Mesenteric fat pad (tissue), 1 donor: ENCODE measurements around the gene ZNF486. TPM values are rescaled to one million over a fixed set of nuclear protein-coding genes. Genes with fewer than 3 reads are reported as not detected.
A peak's percentile ranks its signal among the peaks of the same experiment; 100 is the strongest.
"Not testable (repeated sequence)": the region's sequence is repeated elsewhere in the genome, so short reads cannot be mapped to it uniquely, and the experiment has no call there.

ENCODE experiments used
- DNase-seq: peaks from one replicate; pipeline ENCODE4 v3.0.0-alpha.2; 2020; ENCODE audit warnings: low spot score
- long read RNA-seq: library from polyadenylated mRNA; unstranded; transcript quantifications from one replicate; pipeline ENCODE4 v2.0.0, GENCODE V29; 2020
- total RNA-seq: library from RNA; stranded (reverse); fragmentation: NEBNext Ultra II Directional; extraction: Animal tissue kit (Norgen Biotek cat#: 25700); gene quantifications from one replicate; pipeline ENCODE4 v1.2.1, GENCODE V29; 2021
- donor health status: DM: yes; HTN: yes; CAD: no.

The ZNF486 gene
- 2.9 TPM for total RNA-seq
- long read RNA-seq, partial matches to known transcripts, result 0 of 3 reads
- long read RNA-seq, other reads (novel, unspliced or antisense), result 2 of 3 reads

- DNase-seq, result peak; percentile 94
These were observed at the start of gene ZNF486 for GRCh38 chr19:20167020-20167644. TSS of gene ZNF486 (plus strand) at chr19:20167214. CDS start at chr19:20167331, 117 bp downstream.

- DNase-seq, result not testable (repeated sequence)
These were observed 48.8 kb upstream of the ZNF486 start for GRCh38 chr19:20118064-20118839.

- no peak for DNase-seq
These were observed 42.1 kb upstream of the ZNF486 start for GRCh38 chr19:20124879-20125278.

- not testable (repeated sequence) for DNase-seq
These were observed 34.1 kb upstream of the ZNF486 start for GRCh38 chr19:20132933-20133332.

GRCh38 chr19:20137714-20138113 is 29.3 kb upstream of the ZNF486 start:
- DNase-seq, result not testable (repeated sequence)

GRCh38 chr19:20151617-20152145 is 15.3 kb upstream of the ZNF486 start:
- DNase-seq, result no peak

GRCh38 chr19:20152506-20152905 is 14.5 kb upstream of the ZNF486 start:
- DNase-seq, result not testable (repeated sequence)

GRCh38 chr19:20153281-20153680 is 13.7 kb upstream of the ZNF486 start:
- no peak for DNase-seq

GRCh38 chr19:20154636-20155035 is 12.4 kb upstream of the ZNF486 start:
- DNase-seq, result no peak

- no peak for DNase-seq
These were observed 4.2 kb upstream of the ZNF486 start for GRCh38 chr19:20162821-20163220.

- no peak for DNase-seq
These were observed 2.6 kb upstream of the ZNF486 start for GRCh38 chr19:20164456-20164855.

GRCh38 chr19:20165971-20166592 is 932 bp upstream of the ZNF486 start:
- no peak for DNase-seq

GRCh38 chr19:20167651-20168122 is 673 bp downstream of the ZNF486 start:
- DNase-seq, result no peak

- no peak for DNase-seq
These were observed 4.3 kb downstream of the ZNF486 start for GRCh38 chr19:20171285-20171684.

- DNase-seq, result not testable (repeated sequence)
These were observed 8.8 kb downstream of the ZNF486 start for GRCh38 chr19:20175848-20176247.

- DNase-seq, result not testable (repeated sequence)
These were observed 12.9 kb downstream of the ZNF486 start for GRCh38 chr19:20179956-20180355.

GRCh38 chr19:20182222-20182785 is 15.3 kb downstream of the ZNF486 start:
- no peak for DNase-seq

- DNase-seq, result no peak
These were observed 19.2 kb downstream of the ZNF486 start for GRCh38 chr19:20186174-20186573.

GRCh38 chr19:20197747-20198146 is 30.7 kb downstream of the ZNF486 start:
- DNase-seq, result no peak

GRCh38 chr19:20209051-20209450 is 42.0 kb downstream of the ZNF486 start:
- no peak for DNase-seq

- not testable (repeated sequence) for DNase-seq
These were observed 47.4 kb downstream of the ZNF486 start for GRCh38 chr19:20214366-20214765.
